PC-9 (cell line): ENCODE data around the gene BAZ1B.

ENCODE experiments used
- CTCF ChIP-seq: fragments of 200-600 bp; sonication (generic); conservative IDR thresholded peaks from 2 replicates; pipeline ENCODE4 v1.6.1; 2017; ENCODE audit warnings: mixed run types, antibody characterized with exemption, mild to moderate bottlenecking, moderate library complexity
- EZH2 ChIP-seq: fragments of 200-600 bp; sonication (generic); IDR thresholded peaks from 2 replicates; pipeline ENCODE4 v1.8.0; 2017; ENCODE audit warnings: antibody characterized with exemption, low read depth

- TF ChIP-seq CTCF (no peak), EZH2 (no peak)
These were observed 89.4 kb downstream of the BAZ1B start for GRCh38 chr7:73432676-73433075.
